Sigmoid colon (tissue), 4 donors: Measurements from ENCODE around the gene STAG3.

Source experiments
- EP300 ChIP-seq, 4 donors: sonication (generic); formaldehyde crosslinking; IDR thresholded peaks; one replicate each; pipeline ENCODE4 v1.6.1; 2017; ENCODE audit warnings: antibody characterized with exemption in 4 of 4
- POLR2A ChIP-seq, 2 donors: fragments of 450-650 bp; IDR thresholded peaks; one replicate each; pipeline ENCODE4 v1.6.1; 2016; ENCODE audit warnings: antibody characterized with exemption in 2 of 2, mild to moderate bottlenecking in 2 of 2, moderate library complexity in 2 of 2
- POLR2AphosphoS5 ChIP-seq, 4 donors: sonication (generic); formaldehyde crosslinking; IDR thresholded peaks; one replicate each; pipeline ENCODE4 v1.6.1; 2017; ENCODE audit warnings: antibody characterized with exemption in 4 of 4
- TF ChIP-seq, protein P1 (sequence below), 4 experiments: fragments of 450-650 bp in 3 of 4; fragments of 200-600 bp in 1 of 4; IDR thresholded peaks; one replicate each; pipeline ENCODE4 v1.5.1; 2016 to 2019; ENCODE audit warnings: antibody characterized with exemption in 4 of 4, mild to moderate bottlenecking in 3 of 4, moderate library complexity in 2 of 4

GRCh38 chr7:100211342-100211780 is 33.6 kb downstream of the STAG3 start:
- TF ChIP-seq, protein P1, sequence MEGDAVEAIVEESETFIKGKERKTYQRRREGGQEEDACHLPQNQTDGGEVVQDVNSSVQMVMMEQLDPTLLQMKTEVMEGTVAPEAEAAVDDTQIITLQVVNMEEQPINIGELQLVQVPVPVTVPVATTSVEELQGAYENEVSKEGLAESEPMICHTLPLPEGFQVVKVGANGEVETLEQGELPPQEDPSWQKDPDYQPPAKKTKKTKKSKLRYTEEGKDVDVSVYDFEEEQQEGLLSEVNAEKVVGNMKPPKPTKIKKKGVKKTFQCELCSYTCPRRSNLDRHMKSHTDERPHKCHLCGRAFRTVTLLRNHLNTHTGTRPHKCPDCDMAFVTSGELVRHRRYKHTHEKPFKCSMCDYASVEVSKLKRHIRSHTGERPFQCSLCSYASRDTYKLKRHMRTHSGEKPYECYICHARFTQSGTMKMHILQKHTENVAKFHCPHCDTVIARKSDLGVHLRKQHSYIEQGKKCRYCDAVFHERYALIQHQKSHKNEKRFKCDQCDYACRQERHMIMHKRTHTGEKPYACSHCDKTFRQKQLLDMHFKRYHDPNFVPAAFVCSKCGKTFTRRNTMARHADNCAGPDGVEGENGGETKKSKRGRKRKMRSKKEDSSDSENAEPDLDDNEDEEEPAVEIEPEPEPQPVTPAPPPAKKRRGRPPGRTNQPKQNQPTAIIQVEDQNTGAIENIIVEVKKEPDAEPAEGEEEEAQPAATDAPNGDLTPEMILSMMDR (IDR thresholded peaks at IDR 0.05): no peak
- TF ChIP-seq POLR2A (IDR thresholded peaks at IDR 0.05) (no peak), POLR2AphosphoS5 (IDR thresholded peaks at IDR 0.05) (no peak), EP300 (IDR thresholded peaks at IDR 0.05) (no peak)
